ENCODE data around the gene WWC1.
"Not testable (repeated sequence)": the region's sequence is repeated elsewhere in the genome, so short reads cannot be mapped to it uniquely, and the experiment has no call there.

Gene WWC1

GRCh38 chr5:168310541-168310940 is 19.1 kb downstream of the WWC1 start:
- DNase-seq: not testable (repeated sequence)

DNA sequence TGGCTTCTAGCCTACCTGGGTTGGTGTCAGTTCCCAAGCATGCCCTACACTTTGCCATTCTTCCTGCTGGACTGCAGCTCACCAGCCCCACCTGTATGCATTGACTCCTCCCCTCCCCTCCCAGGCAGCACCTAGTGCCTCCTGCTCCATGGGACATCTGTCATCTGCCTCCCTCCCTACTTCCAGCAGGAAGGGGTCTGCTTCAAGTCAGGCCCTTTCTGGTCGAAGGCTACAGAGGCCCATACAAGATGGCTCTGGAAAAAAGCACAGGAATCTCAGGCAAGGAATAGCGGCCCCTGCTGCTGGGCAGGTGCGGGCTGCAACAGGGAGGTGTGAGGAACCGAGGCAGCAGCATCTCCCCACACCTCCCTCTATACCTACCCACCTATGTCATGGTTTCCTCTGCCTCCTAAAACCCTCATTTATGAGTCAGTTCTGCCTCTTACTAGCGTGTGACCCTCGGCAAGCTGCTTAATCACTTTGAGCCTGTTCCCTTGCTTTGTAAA is 19.7 kb downstream of the WWC1 start:
- peak; percentile 38 for DNase-seq

DNA sequence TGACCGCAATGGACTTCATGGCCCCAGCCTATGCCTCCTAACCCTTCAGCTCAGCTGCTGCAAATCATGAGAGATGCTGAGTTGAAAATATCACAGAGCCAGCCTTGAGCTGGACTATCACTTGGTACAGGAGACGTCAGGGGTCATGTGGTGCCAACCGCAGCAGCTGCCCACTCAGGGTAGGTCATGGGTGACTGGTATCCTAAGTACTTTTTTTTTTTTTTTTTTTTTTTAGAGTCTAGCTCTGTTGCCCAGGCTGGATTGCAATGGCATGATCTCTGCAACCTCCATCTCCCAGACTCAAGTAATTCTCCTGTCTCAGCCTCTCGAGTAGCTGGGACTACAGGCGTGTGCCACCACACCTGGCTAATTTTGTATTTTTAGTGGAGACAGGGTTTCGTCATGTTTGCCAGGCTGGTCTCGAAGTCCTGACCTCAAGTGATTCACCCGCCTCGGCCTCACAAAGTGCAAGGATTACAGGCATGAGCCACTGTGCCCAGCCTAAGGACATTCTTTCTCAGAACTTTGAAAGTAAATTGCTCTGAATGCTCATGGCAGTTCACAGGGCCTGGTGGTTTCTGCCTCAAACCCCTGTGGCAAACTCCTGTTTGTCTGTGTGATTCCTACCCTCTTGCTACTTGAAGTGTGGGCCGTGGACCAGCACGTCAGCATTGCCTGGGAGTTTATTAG is 21.3 kb downstream of the WWC1 start:
- DNase-seq: peak; percentile 18

DNA sequence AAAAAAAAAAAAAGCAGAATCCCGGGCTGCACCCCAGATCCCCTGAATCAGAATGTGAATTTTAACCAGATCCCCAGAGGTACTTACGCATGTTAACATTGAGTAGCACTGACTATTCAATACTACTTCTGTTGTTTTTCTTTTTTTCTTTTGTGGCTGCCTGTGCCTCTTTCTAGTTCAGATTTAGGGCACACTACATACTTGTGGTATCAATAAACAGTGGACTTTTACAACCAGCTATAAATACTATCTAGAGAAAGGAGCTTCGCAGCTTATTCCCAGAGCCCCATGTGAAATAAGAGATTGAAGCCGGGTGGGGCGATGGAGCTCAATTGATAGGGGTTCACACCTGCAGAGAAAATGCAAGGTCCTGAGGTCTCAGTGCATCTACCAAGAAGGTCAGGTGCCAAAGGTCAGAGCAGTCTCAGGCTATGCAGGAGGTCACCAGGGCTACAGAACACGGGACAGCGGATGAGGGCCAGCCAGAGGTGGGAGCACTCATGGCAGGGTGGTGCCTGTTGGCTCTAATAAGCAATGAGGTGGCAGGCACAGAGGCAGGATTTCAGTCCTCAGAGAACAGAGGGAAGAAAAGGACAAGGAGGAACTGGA is 22.3 kb downstream of the WWC1 start:
- no peak for DNase-seq

DNA sequence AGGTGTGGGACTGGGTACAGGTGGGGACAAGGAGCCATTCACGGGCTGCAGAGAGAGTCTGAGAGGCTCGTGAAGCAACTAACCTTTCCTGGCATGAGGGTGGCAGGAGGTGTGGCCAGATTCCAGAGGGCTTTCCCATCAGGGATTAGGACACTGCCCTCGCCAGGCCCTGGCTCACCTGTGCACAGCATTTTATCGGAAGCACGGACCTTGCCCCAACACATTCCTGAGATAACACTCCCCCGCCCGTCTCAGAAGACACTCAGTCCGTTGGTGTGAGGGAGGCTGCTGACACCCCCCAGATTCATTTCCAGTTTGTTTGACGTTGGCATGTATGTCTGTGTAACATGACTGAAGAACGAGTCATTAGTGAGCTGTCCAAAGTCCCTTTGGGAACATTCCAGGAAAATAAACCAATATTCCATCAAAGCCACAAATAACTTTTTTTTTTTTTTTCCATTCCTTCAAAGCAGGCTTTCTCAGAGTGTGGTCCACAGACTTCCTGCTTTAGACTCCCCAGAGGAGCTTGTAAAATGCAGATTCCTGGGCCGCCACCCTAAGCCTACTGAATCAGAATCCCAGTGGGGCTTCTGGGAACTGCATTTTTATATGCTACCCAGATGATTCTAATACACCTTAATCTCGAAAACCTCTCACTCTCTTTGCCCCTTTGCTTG is 23.4 kb downstream of the WWC1 start:
- DNase-seq: no peak

DNA sequence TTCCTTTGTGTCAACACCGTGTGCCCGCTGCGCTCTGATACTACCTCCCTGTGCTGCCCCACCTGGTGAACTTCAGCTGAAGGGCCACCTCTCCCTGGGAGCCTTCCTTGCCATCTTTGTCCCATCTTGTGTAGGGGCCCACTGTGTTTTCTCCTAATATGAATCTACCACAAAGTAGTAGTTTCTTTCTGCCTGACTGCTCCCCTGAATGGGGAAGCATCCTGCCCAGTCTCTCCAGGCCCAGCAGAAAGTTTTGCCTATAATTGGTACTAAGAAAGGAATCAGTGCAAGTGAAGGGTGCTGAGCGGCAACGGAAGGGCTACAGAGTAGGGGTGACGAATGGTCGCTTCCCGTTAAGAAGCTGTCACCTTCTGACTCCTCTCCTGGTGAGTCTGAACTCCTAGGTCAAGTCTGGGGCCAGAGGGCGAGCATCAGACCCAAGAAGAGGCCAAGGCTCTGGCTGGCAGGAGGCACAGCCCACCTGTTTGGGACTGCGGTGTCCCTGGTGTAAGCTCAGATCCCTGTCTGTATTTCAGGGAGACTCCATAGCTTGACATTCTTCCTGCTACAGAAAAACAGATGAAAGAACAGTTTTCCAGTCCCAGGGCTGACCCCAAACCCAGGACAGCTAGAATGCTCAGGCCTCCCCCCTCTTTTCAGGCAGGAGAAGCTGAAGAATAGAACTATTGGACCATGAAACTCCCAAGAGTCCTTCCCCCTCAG is 24.1 kb downstream of the WWC1 start:
- peak; percentile 38 for DNase-seq

- DNase-seq: peak; percentile 75
Observed at GRCh38 chr5:168316139-168316578, 24.7 kb downstream of the WWC1 start.

DNA sequence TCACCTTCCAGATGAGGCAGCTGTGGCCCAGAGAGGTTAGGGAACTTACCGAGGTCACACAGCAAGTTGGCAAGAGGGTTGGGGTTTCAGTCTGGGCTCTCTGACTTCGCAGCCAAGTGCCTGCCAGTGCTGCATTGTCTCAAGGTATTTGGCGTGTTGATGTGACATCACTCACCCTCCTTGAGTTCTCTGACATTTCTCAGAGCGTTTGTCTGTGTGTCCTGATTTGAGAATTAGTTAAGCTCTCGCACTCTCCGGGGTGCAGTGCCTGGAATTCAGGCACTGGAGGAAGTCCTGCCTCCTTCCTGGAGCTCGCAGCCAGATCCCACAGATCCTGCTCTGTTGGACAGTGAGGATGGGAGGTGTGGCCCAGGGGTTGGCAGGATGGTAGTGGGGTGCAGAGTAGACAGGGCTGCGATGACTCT is 25.7 kb downstream of the WWC1 start:
- no peak for DNase-seq

GRCh38 chr5:168317521-168318147 is 26.2 kb downstream of the WWC1 start:
- DNase-seq: peak; percentile 25

GRCh38 chr5:168318240-168318639 is 26.8 kb downstream of the WWC1 start:
- DNase-seq: no peak

DNA sequence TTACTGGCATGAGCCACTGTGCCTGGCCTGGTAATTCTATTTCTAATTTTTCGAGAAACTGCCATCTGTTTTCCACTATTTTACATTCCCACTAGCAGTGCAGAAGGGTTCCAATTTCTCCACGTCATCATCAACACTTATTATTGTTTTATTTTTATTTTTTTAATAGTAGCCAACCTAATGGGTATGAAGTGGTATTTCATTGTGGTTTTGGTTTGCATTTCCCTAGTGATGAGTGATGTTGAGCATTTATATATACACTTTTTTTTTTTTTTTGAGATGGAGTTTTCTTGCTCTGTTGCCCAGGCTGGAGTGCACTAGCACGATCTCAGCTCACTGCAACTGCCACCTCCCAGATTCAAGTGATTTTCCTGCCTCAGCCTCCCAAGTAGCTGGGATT is 28.3 kb downstream of the WWC1 start:
- no peak for DNase-seq

GRCh38 chr5:168320805-168321204 is 29.4 kb downstream of the WWC1 start:
- no peak for DNase-seq

- DNase-seq: no peak
Observed at GRCh38 chr5:168324859-168325630, 33.6 kb downstream of the WWC1 start.

- no peak for DNase-seq
Observed at GRCh38 chr5:168327019-168327421, 35.6 kb downstream of the WWC1 start.

- no peak for DNase-seq
Observed at GRCh38 chr5:168327451-168327850, 36.0 kb downstream of the WWC1 start.

GRCh38 chr5:168327994-168328393 is 36.5 kb downstream of the WWC1 start:
- DNase-seq: no peak

DNA sequence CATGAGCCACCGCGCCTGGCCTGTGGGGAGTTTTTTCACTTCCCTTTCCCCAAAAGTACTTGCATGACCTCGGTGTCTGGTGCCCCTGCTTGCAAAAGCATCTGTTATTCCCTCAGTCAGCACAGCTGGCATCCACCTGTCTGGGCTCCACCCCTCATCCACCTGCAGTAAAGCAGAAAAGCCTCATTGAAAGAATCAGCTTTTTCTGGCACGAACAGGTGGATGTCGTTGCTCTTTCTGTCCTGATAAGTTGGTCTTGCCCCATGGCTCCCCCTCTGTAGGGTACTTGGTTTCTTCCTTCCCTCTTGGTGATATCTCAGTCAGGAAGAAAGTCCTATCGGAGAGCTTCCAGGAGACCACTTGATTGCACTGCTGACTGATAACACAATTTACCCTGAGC is 37.4 kb downstream of the WWC1 start:
- peak; percentile 57 for DNase-seq

GRCh38 chr5:168329302-168329701 is 37.9 kb downstream of the WWC1 start:
- no peak for DNase-seq

GRCh38 chr5:168332042-168332441 is 40.6 kb downstream of the WWC1 start:
- DNase-seq: no peak

DNA sequence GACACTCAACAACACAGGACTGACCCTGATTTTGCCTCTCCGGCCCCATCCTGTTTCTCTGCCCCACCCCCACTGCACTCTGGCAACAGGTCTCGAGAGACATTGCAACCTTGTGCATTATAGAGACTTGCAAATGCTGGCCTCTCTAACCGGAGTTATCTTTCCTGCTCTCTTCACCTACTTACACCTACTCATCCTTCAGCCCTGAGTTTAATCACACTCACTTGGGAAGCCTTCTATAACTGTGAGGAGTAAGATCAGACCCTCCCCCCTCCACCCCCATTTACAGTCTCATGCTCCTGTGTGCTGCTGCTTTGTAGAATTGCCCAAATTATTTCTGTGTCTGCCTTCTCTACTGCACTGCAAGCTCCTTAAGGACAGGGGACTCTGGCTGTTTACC is 42.8 kb downstream of the WWC1 start:
- no peak for DNase-seq

GRCh38 chr5:168334695-168335094 is 43.2 kb downstream of the WWC1 start:
- no peak for DNase-seq

DNA sequence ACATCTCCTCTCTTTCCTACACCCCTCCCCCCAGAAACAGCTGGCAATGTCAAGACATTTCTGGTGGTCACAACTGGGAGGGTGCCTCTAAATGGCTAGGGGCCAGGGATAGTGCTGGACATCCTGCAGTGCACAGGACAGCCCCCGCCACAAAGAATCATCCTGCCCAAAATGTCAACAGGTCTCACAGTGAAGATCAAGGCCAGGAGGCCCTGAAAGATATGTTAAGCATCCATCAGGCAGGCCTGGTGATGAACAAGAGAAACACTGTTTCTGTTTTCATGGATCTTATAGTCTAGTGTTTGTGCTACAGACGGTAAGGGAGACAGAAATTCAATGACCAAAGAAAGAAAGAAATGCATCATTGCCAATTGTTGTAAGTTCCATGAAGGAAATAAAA is 45.9 kb downstream of the WWC1 start:
- no peak for DNase-seq
